ENCODE results near the gene PTGER2. TPM values are rescaled to one million over a fixed set of nuclear protein-coding genes. Genes with fewer than 3 reads are reported as not detected.

The PTGER2 gene
- total and polyA plus RNA-seq, 11 donors = 0.15 to 4.1 (median 0.60) TPM

DNA sequence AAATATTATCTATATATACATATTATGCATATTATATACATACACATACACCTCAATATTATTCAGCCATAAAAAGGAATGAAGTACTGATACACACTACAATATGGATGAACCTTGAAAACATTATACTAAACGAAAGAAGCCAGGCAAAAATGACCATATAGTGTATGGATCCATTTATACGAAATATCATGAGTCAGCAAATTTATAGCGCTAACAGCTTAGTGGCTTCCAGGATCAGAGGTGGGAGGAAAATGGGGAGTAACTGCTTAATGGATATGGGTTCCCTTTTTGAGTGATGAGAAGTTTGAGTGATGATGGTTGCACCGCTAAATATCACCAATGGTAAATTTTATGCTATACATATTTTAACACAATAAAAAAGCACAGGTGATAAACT, 32.7 kb downstream of the PTGER2 start:
- ATAC-seq = no peak
- TF ChIP-seq POLR2A (IDR thresholded peaks at IDR 0.05) (no peak), CTCF (IDR thresholded peaks at IDR 0.05) (no peak)
- Histone ChIP-seq H3K4me3 (no peak overlapping the region), H3K27me3 (peaks cover 0 to 25% (median 0%) of the 10 kb centered on the region in 9 donors), H3K27ac (no peak overlapping the region), H3K36me3 (no peaks in the 10 kb centered on the region), H3K9me3 (peaks cover 0 to 3% (median 0%) of the 10 kb centered on the region in 12 donors), H3K4me1 (peaks cover 0 to 12% (median 2%) of the 10 kb centered on the region in 12 donors)
- intact Hi-C loops (cut with DNase I) = no loop called here
- no peak for DNase-seq
- WGBS, 4 donors = 85 to 92% (median 90%) methylated on average over 4 of the region's 4 CpGs

DNA sequence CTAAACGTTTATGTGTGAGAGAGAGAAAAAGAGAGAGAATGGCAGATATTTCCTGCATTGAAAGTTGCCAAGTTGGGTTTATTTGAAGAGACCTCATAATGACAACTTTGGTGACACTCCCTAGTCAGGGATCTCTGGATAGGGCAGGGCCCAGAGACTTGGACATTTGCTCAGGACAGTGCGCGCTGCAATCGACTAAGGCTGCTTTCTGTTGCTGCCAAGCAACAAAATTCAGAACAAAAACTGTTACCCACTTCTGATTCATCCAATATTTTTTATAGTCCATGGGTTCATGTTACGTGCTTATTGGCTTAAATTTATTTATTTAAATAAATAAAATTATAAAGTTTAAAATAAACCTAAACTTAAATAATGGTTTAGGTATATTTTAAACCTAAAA, 34.2 kb downstream of the PTGER2 start:
- no peak for TF ChIP-seq POLR2A (IDR thresholded peaks at IDR 0.05)
- Histone ChIP-seq H3K4me1 (peaks cover 0 to 15% (median 3%) of the 10 kb centered on the region in 12 donors), H3K36me3 (no peaks in the 10 kb centered on the region), H3K9me3 (peaks cover 0 to 3% (median 0%) of the 10 kb centered on the region in 12 donors), H3K27me3 (peaks cover 0 to 30% (median 0%) of the 10 kb centered on the region in 9 donors), H3K4me3 (no peak overlapping the region), H3K27ac (no peak overlapping the region)
- no peak for ATAC-seq
- 75 to 82% (median 80%) methylated on average over 5 of the region's 5 CpGs for WGBS, 4 donors
- DNase-seq = no peak
- intact Hi-C loops (cut with DNase I) = no loop called here

GRCh38 chr14:52348776-52349175, 34.7 kb downstream of the PTGER2 start:
- intact Hi-C loops (cut with DNase I) = no loop called here
- Histone ChIP-seq H3K4me3 (no peak overlapping the region), H3K27me3 (peaks cover 0 to 35% (median 0%) of the 10 kb centered on the region in 9 donors), H3K36me3 (no peaks in the 10 kb centered on the region), H3K27ac (no peak overlapping the region), H3K4me1 (peaks cover 0 to 15% (median 3%) of the 10 kb centered on the region in 12 donors), H3K9me3 (peaks cover 0 to 3% (median 0%) of the 10 kb centered on the region in 12 donors)
- DNase-seq (no peak), ATAC-seq (no peak)
- WGBS, 4 donors = 48 to 65% (median 61%) methylated on average over 2 of the region's 2 CpGs
- TF ChIP-seq CTCF (IDR thresholded peaks at IDR 0.05) (no peak), POLR2A (IDR thresholded peaks at IDR 0.05) (no peak)

- no peak for DNase-seq
- no peak for TF ChIP-seq CTCF (IDR thresholded peaks at IDR 0.05)
- no peak for TF ChIP-seq POLR2A (IDR thresholded peaks at IDR 0.05)
- peaks cover 0 to 36% (median 0%) of the 10 kb centered on the region in 9 donors for H3K27me3 ChIP-seq
Observed at GRCh38 chr14:52349731-52350130, 35.6 kb downstream of the PTGER2 start.

GRCh38 chr14:52350445-52350844, 36.3 kb downstream of the PTGER2 start:
- WGBS, 4 donors = 41 to 91% (median 57%) methylated on average over 3 of the region's 3 CpGs
- Histone ChIP-seq H3K4me1 (peaks cover 0 to 24% (median 3%) of the 10 kb centered on the region in 12 donors), H3K9me3 (no peaks in the 10 kb centered on the region), H3K36me3 (no peaks in the 10 kb centered on the region), H3K27ac (peak overlapping the region in 1 of 12 donors; percentile 77), H3K4me3 (no peak overlapping the region), H3K27me3 (peaks cover 0 to 36% (median 0%) of the 10 kb centered on the region in 9 donors)
- ATAC-seq (no peak), DNase-seq (no peak)
- no peak for TF ChIP-seq POLR2A (IDR thresholded peaks at IDR 0.05)
- TF ChIP-seq CTCF (IDR thresholded peaks at IDR 0.05) = no peak
- intact Hi-C loops (cut with DNase I) = no loop called here

More at GRCh38 chr14:52349731-52350130, 35.6 kb downstream of the PTGER2 start:
- ATAC-seq = no peak
- Histone ChIP-seq H3K9me3 (no peaks in the 10 kb centered on the region), H3K4me3 (no peak overlapping the region), H3K27ac (no peak overlapping the region), H3K36me3 (no peaks in the 10 kb centered on the region), H3K4me1 (peaks cover 0 to 17% (median 3%) of the 10 kb centered on the region in 12 donors)
- intact Hi-C loops (cut with DNase I) = no loop called here
- 87 to 91% (median 89%) methylated on average over 2 of the region's 2 CpGs for WGBS, 4 donors
